Adrenal gland (tissue), 12 donors: ENCODE data around the gene PKDREJ. TPM values are rescaled to one million over a fixed set of nuclear protein-coding genes. Genes with fewer than 3 reads are reported as not detected.

Experiments used
- DNase-seq, 7 donors: peaks; one replicate each; pipeline ENCODE4 v3.0.0-alpha.2; 2019 to 2020
- H3K27ac ChIP-seq, 5 donors: fragments of 200-600 bp; sonication (generic) in 4 of 5; 1 replicate in 3 of 5; 2 replicates in 2 of 5; pipeline versions ENCODE4 v1.5.1 to v1.8.0; 2016 to 2020; ENCODE audit warnings: mild to moderate bottlenecking in 1 of 5
- H3K27me3 ChIP-seq: fragments of 200-600 bp; 2 replicates; pipeline ENCODE4 v1.8.0; 2021
- H3K36me3 ChIP-seq, 2 donors: fragments of 200-600 bp; replicated peaks in 1 of 2; 1 replicate in 1 of 2; 2 replicates in 1 of 2; pipeline versions ENCODE4 v1.5.1 to v1.8.0; 2018 to 2022
- H3K4me1 ChIP-seq, 2 donors: fragments of 200-600 bp; replicated peaks in 1 of 2; 1 replicate in 1 of 2; 2 replicates in 1 of 2; pipeline versions ENCODE4 v1.5.1 to v1.8.0; 2018 to 2021
- H3K4me3 ChIP-seq, 4 donors: fragments of 200-600 bp; sonication (generic) in 3 of 4; one replicate each; pipeline ENCODE4 v1.5.1; 2016 to 2018
- H3K9me3 ChIP-seq, 3 donors: fragments of 200-600 bp; sonication (generic) in 1 of 3; replicated peaks in 1 of 3; 1 replicate in 2 of 3; 2 replicates in 1 of 3; pipeline versions ENCODE4 v1.5.1 to v1.8.0; 2016 to 2021
- POLR2A ChIP-seq, 2 donors: fragments of 450-650 bp; IDR thresholded peaks; one replicate each; pipeline ENCODE4 v1.6.1; 2017; ENCODE audit warnings: antibody characterized with exemption in 2 of 2, mild to moderate bottlenecking in 2 of 2, moderate library complexity in 1 of 2
- WGBS, 4 donors: extraction: QIAGEN DNeasy Blood & Tissue Kit in 2 of 4; methylation state at CpG; one replicate each; pipeline versions ENCODE4 v1.1.5 to v1.1.7; 2013 to 2017; 5-methylcytosine and 5-hydroxymethylcytosine counted together
- intact Hi-C, 2 donors: fragments of 100-400 bp; cut with DNase I; formaldehyde crosslinking; loops; one replicate each; pipeline versions ENCODE4 v1.14.1 to v1.15.0; 2022 to 2023
- polyA plus RNA-seq, 3 donors: library from polyadenylated mRNA; stranded (reverse); fragments of 200-250 nt in 2 of 3; fragments of 350-450 nt in 1 of 3; fragmentation: Illumina TruSeq in 1 of 3; extraction: RNeasy Lipid Tissue Mini Kit (QIAGEN cat#74804) in 1 of 3; gene quantifications; one replicate each; pipeline ENCODE4 v1.2.3, GENCODE V29; 2013 to 2014
- total RNA-seq, 9 donors: library from RNA; depleted of rRNA in 4 of 9; stranded (reverse); fragments of >200 nt in 4 of 9; fragments of 120-200 nt in 1 of 9; fragmentation: NEBNext Ultra II Directional in 1 of 9; extraction: Animal tissue kit (Norgen Biotek cat#: 25700) in 1 of 9; gene quantifications; one replicate each; pipeline versions ENCODE4 v1.1.0 to v1.2.4, GENCODE V29; 2013 to 2023
- TF ChIP-seq, protein P1 (sequence below), 6 experiments: fragments of 450-650 bp in 4 of 6; fragments of 200-600 bp in 2 of 6; sonication (generic) in 1 of 6; IDR thresholded peaks; 1 replicate in 5 of 6; 2 replicates in 1 of 6; pipeline versions ENCODE4 v1.5.1 to v1.8.0; 2016 to 2021; ENCODE audit warnings: antibody characterized with exemption in 6 of 6, mild to moderate bottlenecking in 2 of 6, moderate library complexity in 1 of 6
- donor health status: healthy with polysubstance abuse.
- donor health status: Bipolar disorder and iron deficiency.
- donor health status: DM: yes; HTN: yes; CAD: no.
- donor health status: DM: no; HTN: no; CAD: no.
- donor health status: DM: no; HTN: no; CAD: no.
- donor health status: DM: yes; HTN: yes; CAD: no.

Gene PKDREJ
- total and polyA plus RNA-seq, 12 donors = under 0.01 to 0.11 (median 0.05) TPM; not detected in 2

GRCh38 chr22:46220921-46221320, 42.2 kb downstream of the PKDREJ start:
- H3K36me3 ChIP-seq = peaks cover 0 to 67% of the 10 kb centered on the region in 2 donors
- WGBS, 4 donors = 88 to 93% (median 91%) methylated on average over 5 of the region's 5 CpGs

GRCh38 chr22:46219636-46220035, 43.5 kb downstream of the PKDREJ start:
- no peaks in the 10 kb centered on the region for H3K27me3 ChIP-seq
- no peaks in the 10 kb centered on the region for H3K9me3 ChIP-seq
- H3K4me1 ChIP-seq = peaks cover 9 to 10% of the 10 kb centered on the region in 2 donors
- no peak for DNase-seq
- peaks cover 0 to 77% of the 10 kb centered on the region in 2 donors for H3K36me3 ChIP-seq
- WGBS, 4 donors = 72 to 80% (median 78%) methylated on average over 10 of the region's 10 CpGs
- intact Hi-C loops = no loop called here
- H3K4me3 ChIP-seq = no peak overlapping the region
- no peak for TF ChIP-seq POLR2A (IDR thresholded peaks at IDR 0.05)
- TF ChIP-seq, protein P1, sequence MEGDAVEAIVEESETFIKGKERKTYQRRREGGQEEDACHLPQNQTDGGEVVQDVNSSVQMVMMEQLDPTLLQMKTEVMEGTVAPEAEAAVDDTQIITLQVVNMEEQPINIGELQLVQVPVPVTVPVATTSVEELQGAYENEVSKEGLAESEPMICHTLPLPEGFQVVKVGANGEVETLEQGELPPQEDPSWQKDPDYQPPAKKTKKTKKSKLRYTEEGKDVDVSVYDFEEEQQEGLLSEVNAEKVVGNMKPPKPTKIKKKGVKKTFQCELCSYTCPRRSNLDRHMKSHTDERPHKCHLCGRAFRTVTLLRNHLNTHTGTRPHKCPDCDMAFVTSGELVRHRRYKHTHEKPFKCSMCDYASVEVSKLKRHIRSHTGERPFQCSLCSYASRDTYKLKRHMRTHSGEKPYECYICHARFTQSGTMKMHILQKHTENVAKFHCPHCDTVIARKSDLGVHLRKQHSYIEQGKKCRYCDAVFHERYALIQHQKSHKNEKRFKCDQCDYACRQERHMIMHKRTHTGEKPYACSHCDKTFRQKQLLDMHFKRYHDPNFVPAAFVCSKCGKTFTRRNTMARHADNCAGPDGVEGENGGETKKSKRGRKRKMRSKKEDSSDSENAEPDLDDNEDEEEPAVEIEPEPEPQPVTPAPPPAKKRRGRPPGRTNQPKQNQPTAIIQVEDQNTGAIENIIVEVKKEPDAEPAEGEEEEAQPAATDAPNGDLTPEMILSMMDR (IDR thresholded peaks at IDR 0.05) = no peak
- H3K27ac ChIP-seq = no peak overlapping the region

More at GRCh38 chr22:46220921-46221320, 42.2 kb downstream of the PKDREJ start:
- no peaks in the 10 kb centered on the region for H3K27me3 ChIP-seq
- DNase-seq = no peak
- H3K4me1 ChIP-seq = peaks cover 13 to 14% of the 10 kb centered on the region in 2 donors
- no peak overlapping the region for H3K4me3 ChIP-seq
- no peak overlapping the region for H3K27ac ChIP-seq
- no peaks in the 10 kb centered on the region for H3K9me3 ChIP-seq
- intact Hi-C loops = no loop called here
- TF ChIP-seq, protein P1 (IDR thresholded peaks at IDR 0.05) = no peak
- no peak for TF ChIP-seq POLR2A (IDR thresholded peaks at IDR 0.05)

DNA sequence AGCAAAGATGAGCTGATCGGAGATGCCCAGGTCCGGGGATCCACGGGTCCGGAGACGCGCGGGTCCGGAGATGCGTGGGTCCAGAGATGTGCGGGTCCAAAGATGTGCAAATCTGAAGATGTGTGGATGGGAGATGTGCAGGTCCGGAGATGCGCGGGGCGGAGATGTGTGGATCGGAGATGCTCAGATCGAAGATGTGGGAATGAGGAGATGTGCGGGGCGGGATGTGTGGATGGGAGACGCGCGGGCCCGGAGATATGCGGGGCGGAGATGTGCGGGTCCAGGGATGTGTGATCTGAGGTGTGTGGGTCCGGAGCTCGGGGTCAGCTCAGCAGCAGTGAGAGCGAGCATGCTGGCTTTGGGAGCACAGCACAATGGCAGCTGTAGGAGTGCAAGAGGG, 48.5 kb downstream of the PKDREJ start:
- Histone ChIP-seq H3K36me3 (peaks cover 0 to 57% of the 10 kb centered on the region in 2 donors), H3K27me3 (no peaks in the 10 kb centered on the region), H3K4me1 (no peaks in the 10 kb centered on the region), H3K27ac (no peak overlapping the region), H3K9me3 (no peaks in the 10 kb centered on the region), H3K4me3 (no peak overlapping the region)
- DNase-seq = no peak
- intact Hi-C loops = no loop called here
- no peak for TF ChIP-seq POLR2A (IDR thresholded peaks at IDR 0.05)
- TF ChIP-seq, protein P1 (IDR thresholded peaks at IDR 0.05) = no peak
- 96 to 99% (median 98%) methylated on average over 28 of the region's 28 CpGs for WGBS, 4 donors

GRCh38 chr22:46214149-46214548, 49.0 kb downstream of the PKDREJ start:
- H3K9me3 ChIP-seq = peaks cover 0 to 4% (median 0%) of the 10 kb centered on the region in 3 donors
- DNase-seq = no peak
- no peaks in the 10 kb centered on the region for H3K4me1 ChIP-seq
- WGBS, 4 donors = 96 to 97% (median 96%) methylated on average over 29 of the region's 29 CpGs
- no peaks in the 10 kb centered on the region for H3K27me3 ChIP-seq
- intact Hi-C loops = no loop called here
- H3K36me3 ChIP-seq = peaks cover 0 to 52% of the 10 kb centered on the region in 2 donors
- H3K27ac ChIP-seq = no peak overlapping the region
- no peak overlapping the region for H3K4me3 ChIP-seq
- TF ChIP-seq POLR2A (IDR thresholded peaks at IDR 0.05) = no peak
- TF ChIP-seq, protein P1 (IDR thresholded peaks at IDR 0.05) = no peak
